SK-N-MC (cell line): ENCODE data around the gene BCL10.

ENCODE experiments used
- EZH2 ChIP-seq: fragments of 200-600 bp; sonication (generic); IDR thresholded peaks from one replicate; pipeline ENCODE4 v1.6.1; 2017; ENCODE audit warnings: antibody characterized with exemption
- FOXP2 ChIP-seq: optimal IDR thresholded peaks from 2 replicates; pipeline ENCODE3; 2011; ENCODE audit warnings: mild to moderate bottlenecking, moderate library complexity; ENCODE audit not compliant: insufficient read depth; ENCODE audit errors: extremely low read length, control extremely low read depth
- POLR2AphosphoS5 ChIP-seq: IDR thresholded peaks from 2 replicates; pipeline ENCODE4 v1.6.1; 2012; ENCODE audit warnings: mild to moderate bottlenecking, low read depth, low read length, borderline replicate concordance

DNA sequence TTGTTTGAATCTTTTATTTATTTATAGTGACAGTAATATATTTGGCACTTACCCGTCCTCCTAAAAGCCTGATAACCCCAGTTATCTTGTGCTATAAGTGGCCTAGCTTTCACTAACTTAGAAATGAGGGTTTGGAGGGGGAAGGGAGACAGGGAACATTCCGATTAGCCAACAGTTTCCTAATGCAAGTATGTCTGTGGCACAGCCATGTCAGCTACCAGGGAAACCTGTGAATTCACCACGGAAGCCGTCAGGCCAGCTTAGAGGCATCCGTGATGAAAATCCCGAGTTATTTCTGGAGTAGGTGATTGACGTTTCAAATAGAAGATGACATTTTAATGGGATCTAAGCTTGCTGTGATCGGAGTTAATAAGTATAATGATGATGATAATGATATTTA lies 39.4 kb upstream of the BCL10 start:
- no peak for TF ChIP-seq EZH2
- TF ChIP-seq POLR2AphosphoS5, result no peak
- no peak for TF ChIP-seq FOXP2
